Tibial nerve (tissue), 3 donors: ENCODE results near the gene CLEC7A.

Experiments used
- POLR2A ChIP-seq, 2 donors: fragments of 450-650 bp; IDR thresholded peaks; one replicate each; pipeline ENCODE4 v1.6.1; 2017; ENCODE audit warnings: antibody characterized with exemption in 2 of 2, mild to moderate bottlenecking in 2 of 2, moderate library complexity in 2 of 2
- TF ChIP-seq, protein P1 (sequence below), 5 experiments: fragments of 200-600 bp in 3 of 5; fragments of 450-650 bp in 2 of 5; sonication (generic) in 3 of 5; IDR thresholded peaks; one replicate each; pipeline ENCODE4 v1.5.1; 2016 to 2019; ENCODE audit warnings: antibody characterized with exemption in 5 of 5, mild to moderate bottlenecking in 3 of 5, moderate library complexity in 2 of 5

- TF ChIP-seq, protein P1, sequence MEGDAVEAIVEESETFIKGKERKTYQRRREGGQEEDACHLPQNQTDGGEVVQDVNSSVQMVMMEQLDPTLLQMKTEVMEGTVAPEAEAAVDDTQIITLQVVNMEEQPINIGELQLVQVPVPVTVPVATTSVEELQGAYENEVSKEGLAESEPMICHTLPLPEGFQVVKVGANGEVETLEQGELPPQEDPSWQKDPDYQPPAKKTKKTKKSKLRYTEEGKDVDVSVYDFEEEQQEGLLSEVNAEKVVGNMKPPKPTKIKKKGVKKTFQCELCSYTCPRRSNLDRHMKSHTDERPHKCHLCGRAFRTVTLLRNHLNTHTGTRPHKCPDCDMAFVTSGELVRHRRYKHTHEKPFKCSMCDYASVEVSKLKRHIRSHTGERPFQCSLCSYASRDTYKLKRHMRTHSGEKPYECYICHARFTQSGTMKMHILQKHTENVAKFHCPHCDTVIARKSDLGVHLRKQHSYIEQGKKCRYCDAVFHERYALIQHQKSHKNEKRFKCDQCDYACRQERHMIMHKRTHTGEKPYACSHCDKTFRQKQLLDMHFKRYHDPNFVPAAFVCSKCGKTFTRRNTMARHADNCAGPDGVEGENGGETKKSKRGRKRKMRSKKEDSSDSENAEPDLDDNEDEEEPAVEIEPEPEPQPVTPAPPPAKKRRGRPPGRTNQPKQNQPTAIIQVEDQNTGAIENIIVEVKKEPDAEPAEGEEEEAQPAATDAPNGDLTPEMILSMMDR (IDR thresholded peaks at IDR 0.05) = no peak
- TF ChIP-seq POLR2A (IDR thresholded peaks at IDR 0.05) = no peak
These were observed 39.1 kb upstream of the CLEC7A start for GRCh38 chr12:10169104-10169503.
